A673 (cell line): ENCODE results near the gene C2CD4A. TPM values are rescaled to one million over a fixed set of nuclear protein-coding genes. Genes with fewer than 3 reads are reported as not detected.
A peak's percentile ranks its signal among the peaks of the same experiment; 100 is the strongest.

Source experiments
- BruUV-seq: library from RNA; stranded (reverse); fragments of 400-500 nt; replicated peaks from 2 replicates; lab custom pipeline; 2021; lab: Mats Ljungman, UMichigan
- CTCF ChIA-PET: fragments of 300-600 bp; sonication (Branson Sonifier 250); formaldehyde crosslinking; loops from one replicate; lab custom pipeline; 2022; ENCODE audit warnings: antibody characterized with exemption; lab: Charles Lee
- POLR2A ChIA-PET: fragments of 300-600 bp; sonication (Branson Sonifier 250); formaldehyde crosslinking; loops from one replicate; lab custom pipeline; 2022; ENCODE audit warnings: antibody characterized with exemption; ENCODE audit not compliant: low non-redundant PET; lab: Charles Lee
- DNase-seq: peaks from one replicate; pipeline ENCODE4 v3.0.0-alpha.2; 2015; ENCODE audit warnings: low spot score
- H3K27ac ChIP-seq: fragments of 200-600 bp; sonication (generic); 2 replicates; pipeline ENCODE4 v1.5.1; 2016; ENCODE audit warnings: mixed run types, low read depth, mild to moderate bottlenecking, mixed read lengths, antibody characterized with exemption, low read length; ENCODE audit not compliant: poor library complexity, severe bottlenecking
- H3K27me3 ChIP-seq: fragments of 200-600 bp; sonication (generic); replicated peaks from 2 replicates; pipeline ENCODE4 v1.6.1; 2017; ENCODE audit warnings: mixed run types, low read depth, mild to moderate bottlenecking, mixed read lengths, antibody characterized with exemption, low read length; ENCODE audit not compliant: insufficient read depth, poor library complexity
- H3K36me3 ChIP-seq: fragments of 200-600 bp; sonication (generic); 2 replicates; pipeline ENCODE4 v1.6.1; 2016; ENCODE audit warnings: mixed run types, mild to moderate bottlenecking, mixed read lengths, antibody characterized with exemption, low read length; ENCODE audit not compliant: insufficient read depth, poor library complexity, severe bottlenecking
- H3K4me1 ChIP-seq: fragments of 200-600 bp; sonication (generic); 2 replicates; pipeline ENCODE4 v1.6.1; 2017; ENCODE audit warnings: mixed run types, mild to moderate bottlenecking, mixed read lengths, antibody characterized with exemption, low read length; ENCODE audit not compliant: insufficient read depth, poor library complexity, severe bottlenecking
- H3K4me3 ChIP-seq: fragments of 200-600 bp; sonication (generic); 2 replicates; pipeline ENCODE4 v1.5.1; 2016; ENCODE audit warnings: low read depth, mixed run types, mild to moderate bottlenecking, mixed read lengths, low read length; ENCODE audit not compliant: poor library complexity, severe bottlenecking
- H3K9me3 ChIP-seq: fragments of 200-600 bp; sonication (generic); 2 replicates; pipeline ENCODE4 v1.6.1; 2016; ENCODE audit warnings: mixed run types, low read depth, mild to moderate bottlenecking, mixed read lengths, antibody characterized with exemption, low read length; ENCODE audit not compliant: poor library complexity, severe bottlenecking
- CTCF ChIP-seq: fragments of 300-800, 200-600 bp; sonication (generic); conservative IDR thresholded peaks from 2 replicates; pipeline ENCODE4 v1.5.1; 2017; ENCODE audit warnings: low read depth, mild to moderate bottlenecking, antibody characterized with exemption, low read length, moderate library complexity, mixed read lengths
- EZH2 ChIP-seq: fragments of 200-600 bp; sonication (generic); IDR thresholded peaks from 2 replicates; pipeline ENCODE4 v1.6.1; 2017; ENCODE audit warnings: borderline replicate concordance, low read depth, mild to moderate bottlenecking, mixed read lengths, antibody characterized with exemption, low read length; ENCODE audit not compliant: poor library complexity, severe bottlenecking
- intact Hi-C: fragments of 100-400 bp; cut with micrococcal nuclease; formaldehyde crosslinking; loops from one replicate; pipeline ENCODE4 v1.10.0; 2022; ENCODE audit not compliant: unreplicated experiment
- total RNA-seq: library from RNA; stranded (reverse); gene quantifications from 2 replicates; pipeline ENCODE4 v1.2.3, GENCODE V29; 2021

C2CD4A gene
- total RNA-seq, 1 experiment from 2014 or later: 0.34 TPM

GRCh38 chr15:62079594-62079993, 12.8 kb downstream of the C2CD4A start:
- no peaks in the 10 kb centered on the region for H3K27me3 ChIP-seq
- ChIA-PET POLR2A (no interaction called here), CTCF (no interaction called here)
- no peaks in the 10 kb centered on the region for H3K36me3 ChIP-seq
- intact Hi-C loops: no loop called here
- H3K4me1 ChIP-seq: no peaks in the 10 kb centered on the region
- H3K9me3 ChIP-seq: no peaks in the 10 kb centered on the region
- H3K4me3 ChIP-seq: no peak overlapping the region
- BruUV-seq: no TSS peak
- TF ChIP-seq EZH2: no peak
- TF ChIP-seq CTCF: no peak
- H3K27ac ChIP-seq: no peak overlapping the region
- no peak for DNase-seq

DNA sequence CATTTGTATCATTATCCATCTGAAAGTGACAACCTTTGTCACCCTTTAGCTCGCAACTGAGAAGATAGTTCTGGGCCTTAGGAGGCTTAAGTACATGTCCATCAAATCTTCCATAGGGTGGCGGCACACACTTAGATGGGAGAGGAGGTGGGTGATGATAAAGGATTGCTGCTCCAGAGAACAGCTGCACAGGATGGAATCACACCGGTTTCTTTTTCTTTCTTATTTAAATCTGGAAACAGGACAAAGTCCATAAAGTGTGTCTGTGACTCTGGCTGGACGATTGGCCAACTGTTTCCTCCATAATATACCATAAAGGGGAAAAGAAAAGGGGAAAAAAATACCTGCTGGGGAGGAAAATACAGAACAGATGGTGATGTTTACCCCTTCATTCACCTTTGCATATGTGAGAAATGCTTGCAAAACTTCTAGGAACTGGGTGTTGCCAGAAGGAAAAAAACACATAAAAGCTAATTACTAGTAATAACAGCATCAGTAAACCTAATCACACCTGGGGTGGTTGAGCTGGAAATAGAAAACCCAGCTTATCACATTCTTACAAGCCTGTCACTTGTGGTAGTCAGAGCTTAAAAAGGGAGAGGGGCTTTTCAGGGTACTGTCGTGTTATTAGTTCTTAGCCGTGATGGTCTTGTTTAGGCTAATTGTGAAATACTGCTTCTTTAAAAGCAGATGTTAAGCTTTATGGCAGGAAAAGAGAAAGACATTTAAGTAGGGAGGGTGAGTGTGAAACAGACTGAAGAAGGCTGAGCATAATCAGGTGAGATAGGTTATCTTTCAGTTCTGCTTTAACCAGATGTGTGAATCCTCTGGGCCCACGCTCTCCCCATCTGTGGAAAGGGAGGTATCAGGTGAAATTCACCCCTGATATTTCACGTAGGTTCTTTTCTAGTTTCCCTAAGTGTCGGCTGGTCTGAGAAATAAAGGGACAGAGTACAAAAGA, 16.7 kb downstream of the C2CD4A start:
- no peaks in the 10 kb centered on the region for H3K27me3 ChIP-seq
- TF ChIP-seq CTCF: no peak
- no peak for TF ChIP-seq EZH2
- ChIA-PET POLR2A (no interaction called here), CTCF (no interaction called here)
- H3K27ac ChIP-seq: no peak overlapping the region
- DNase-seq: no peak
- no peak overlapping the region for H3K4me3 ChIP-seq
- intact Hi-C loops: no loop called here
- no peaks in the 10 kb centered on the region for H3K36me3 ChIP-seq
- peaks cover 15% of the 10 kb centered on the region for H3K4me1 ChIP-seq
- H3K9me3 ChIP-seq: no peaks in the 10 kb centered on the region
- no TSS peak for BruUV-seq

DNA sequence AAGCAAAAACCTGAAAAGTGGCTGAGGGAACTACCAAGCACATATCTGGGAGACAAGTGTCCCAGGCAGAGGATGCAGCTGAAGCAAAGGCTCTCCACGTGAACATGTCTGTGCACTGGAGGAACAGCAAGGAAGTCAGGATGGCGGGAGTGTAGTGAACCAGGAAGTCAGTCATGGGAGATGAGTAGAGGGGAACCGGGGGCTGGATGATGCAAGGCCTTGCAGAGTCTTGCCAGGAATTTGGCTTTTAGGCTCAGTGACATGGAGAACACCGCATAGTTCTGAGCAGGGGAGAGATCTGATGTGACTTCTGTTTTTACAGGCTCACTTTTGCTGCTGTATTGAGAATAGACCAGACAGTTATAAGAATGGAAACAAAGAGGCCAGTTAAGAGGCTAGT, 19.0 kb downstream of the C2CD4A start:
- CTCF ChIA-PET: no interaction called here
- intact Hi-C loops: no loop called here
- POLR2A ChIA-PET: no interaction called here
- no TSS peak for BruUV-seq
- no peak for TF ChIP-seq EZH2
- TF ChIP-seq CTCF: no peak
- peak overlapping the region; percentile 19 for H3K27ac ChIP-seq
- peaks cover 15% of the 10 kb centered on the region for H3K4me1 ChIP-seq
- no peaks in the 10 kb centered on the region for H3K36me3 ChIP-seq
- no peaks in the 10 kb centered on the region for H3K27me3 ChIP-seq
- DNase-seq: no peak
- H3K9me3 ChIP-seq: no peaks in the 10 kb centered on the region
- no peak overlapping the region for H3K4me3 ChIP-seq
